ENCODE measurements around the gene PRICKLE2.

DNA sequence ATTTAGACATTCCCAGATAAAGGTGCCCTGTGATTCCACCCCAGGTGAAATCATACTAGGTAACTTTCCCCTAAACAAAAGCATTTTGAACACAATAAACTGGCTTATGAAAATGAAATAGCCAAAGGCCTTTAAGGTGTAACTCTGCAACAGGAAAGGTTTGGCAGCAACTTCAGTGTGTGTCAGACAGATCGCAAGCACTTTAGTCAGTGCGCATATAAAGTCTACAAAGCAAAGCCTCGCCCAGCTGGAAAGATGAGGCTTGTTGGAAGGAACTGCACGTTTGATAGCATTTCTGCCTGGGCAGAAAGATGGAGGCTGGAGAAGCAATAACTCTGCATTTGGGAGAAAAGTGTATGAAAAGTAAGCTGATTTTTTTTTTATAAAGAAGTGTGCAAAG lies 57.9 kb downstream of the PRICKLE2 start:
- TF ChIP-seq, protein P1, sequence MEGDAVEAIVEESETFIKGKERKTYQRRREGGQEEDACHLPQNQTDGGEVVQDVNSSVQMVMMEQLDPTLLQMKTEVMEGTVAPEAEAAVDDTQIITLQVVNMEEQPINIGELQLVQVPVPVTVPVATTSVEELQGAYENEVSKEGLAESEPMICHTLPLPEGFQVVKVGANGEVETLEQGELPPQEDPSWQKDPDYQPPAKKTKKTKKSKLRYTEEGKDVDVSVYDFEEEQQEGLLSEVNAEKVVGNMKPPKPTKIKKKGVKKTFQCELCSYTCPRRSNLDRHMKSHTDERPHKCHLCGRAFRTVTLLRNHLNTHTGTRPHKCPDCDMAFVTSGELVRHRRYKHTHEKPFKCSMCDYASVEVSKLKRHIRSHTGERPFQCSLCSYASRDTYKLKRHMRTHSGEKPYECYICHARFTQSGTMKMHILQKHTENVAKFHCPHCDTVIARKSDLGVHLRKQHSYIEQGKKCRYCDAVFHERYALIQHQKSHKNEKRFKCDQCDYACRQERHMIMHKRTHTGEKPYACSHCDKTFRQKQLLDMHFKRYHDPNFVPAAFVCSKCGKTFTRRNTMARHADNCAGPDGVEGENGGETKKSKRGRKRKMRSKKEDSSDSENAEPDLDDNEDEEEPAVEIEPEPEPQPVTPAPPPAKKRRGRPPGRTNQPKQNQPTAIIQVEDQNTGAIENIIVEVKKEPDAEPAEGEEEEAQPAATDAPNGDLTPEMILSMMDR (IDR thresholded peaks at IDR 0.05) = no peak
- TF ChIP-seq POLR2A (IDR thresholded peaks at IDR 0.05) = no peak
